SK-N-SH (cell line): ENCODE data around the gene NAV2.

Experiments
- CTCF ChIP-seq: fragments of 200-600 bp; sonication (generic); IDR thresholded peaks from 2 replicates; pipeline ENCODE4 v1.6.1; 2017; ENCODE audit warnings: antibody characterized with exemption, mild to moderate bottlenecking, moderate library complexity
- EP300 ChIP-seq, 2 experiments: IDR thresholded peaks; 2 replicates each; pipeline versions ENCODE4 v1.4.0 to v1.6.1; 2012; ENCODE audit warnings: borderline replicate concordance in 1 of 2, low read depth in 1 of 2, low read length in 1 of 2
- FOSL2 ChIP-seq: IDR thresholded peaks from 2 replicates; pipeline ENCODE4 v1.4.0; 2012; ENCODE audit warnings: low read depth, mild to moderate bottlenecking, moderate library complexity, borderline replicate concordance
- MXI1 ChIP-seq: IDR thresholded peaks from 2 replicates; pipeline ENCODE4 v1.6.1; 2012; ENCODE audit warnings: mild to moderate bottlenecking, low read depth, low read length, improper control_type of control experiment
- RAD21 ChIP-seq: IDR thresholded peaks from 2 replicates; pipeline ENCODE4 v1.6.1; 2012; ENCODE audit warnings: mild to moderate bottlenecking, low read length
- REST ChIP-seq: IDR thresholded peaks from 2 replicates; pipeline ENCODE4 v1.6.1; 2012; ENCODE audit warnings: mild to moderate bottlenecking, low read depth, low read length, moderate library complexity
- RFX5 ChIP-seq: IDR thresholded peaks from 2 replicates; pipeline ENCODE4 v1.6.1; 2012; ENCODE audit warnings: mild to moderate bottlenecking, improper control_type of control experiment, low read length
- TAF1 ChIP-seq: IDR thresholded peaks from 2 replicates; pipeline ENCODE4 v1.6.1; 2012; ENCODE audit warnings: low read depth, mild to moderate bottlenecking, low read length, moderate library complexity, borderline replicate concordance
- TEAD4 ChIP-seq: IDR thresholded peaks from 2 replicates; pipeline ENCODE4 v1.4.0; 2012; ENCODE audit warnings: mild to moderate bottlenecking, borderline replicate concordance; ENCODE audit not compliant: insufficient read depth
- YY1 ChIP-seq: IDR thresholded peaks from 2 replicates; pipeline ENCODE4 v1.4.0; 2012; ENCODE audit warnings: low read depth, mild to moderate bottlenecking

DNA sequence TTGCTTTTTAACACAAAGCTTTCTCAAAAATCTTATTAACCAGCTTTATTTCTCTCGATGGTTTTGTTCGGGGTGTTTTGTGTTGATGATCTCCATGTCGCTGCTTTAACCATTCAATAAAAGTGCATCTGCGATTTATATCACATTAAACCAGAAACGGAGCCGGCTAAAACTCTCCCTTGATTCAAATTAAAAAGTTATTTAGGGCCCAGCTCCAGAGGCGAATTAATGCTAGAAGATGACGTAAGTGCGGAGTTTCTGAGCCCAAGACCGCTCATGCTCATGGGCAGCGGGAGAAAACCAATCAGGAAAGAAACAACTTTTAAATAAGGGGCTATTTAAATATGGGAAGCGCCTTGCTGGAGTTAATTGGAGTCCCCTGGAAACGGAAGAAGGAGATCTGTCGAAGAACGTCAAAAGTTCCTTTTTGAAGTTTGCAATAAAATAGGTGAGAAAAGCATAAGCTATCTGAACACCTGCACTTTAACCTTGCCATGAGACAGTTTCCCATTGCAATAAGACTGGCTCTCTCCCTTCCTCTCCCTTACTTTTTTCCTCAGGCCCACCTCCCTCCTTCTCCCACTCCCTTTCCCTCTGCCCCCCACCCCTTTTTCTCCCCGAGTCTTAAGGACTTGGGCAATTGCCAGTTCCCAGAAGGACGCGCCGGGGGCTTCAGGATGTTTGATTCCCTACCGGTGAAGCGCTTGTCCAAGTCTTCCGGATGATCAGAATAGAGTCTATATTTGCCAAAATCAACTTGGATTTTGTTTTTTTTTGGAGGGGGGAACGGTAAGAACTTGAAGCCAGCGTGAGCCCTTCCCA lies 449.5 kb downstream of the NAV2 start:
- TF ChIP-seq YY1 (no peak), RAD21 (no peak), CTCF (no peak), TEAD4 (no peak), RFX5 (no peak), EP300 (IDR thresholded peaks at IDR 0.05; ENCODE audit: borderline replicate concordance in 1 of 2, low read depth in 1 of 2, low read length in 1 of 2) (no peak), TAF1 (no peak), FOSL2 (no peak), MXI1 (no peak), REST (no peak)
